ENCODE measurements around the gene COX14.
"Not testable (repeated sequence)": the region's sequence is repeated elsewhere in the genome, so short reads cannot be mapped to it uniquely, and the experiment has no call there.

The COX14 gene

GRCh38 chr12:50110127-50110761, 1.8 kb upstream of the COX14 start:
- peak; percentile 85 for DNase-seq

GRCh38 chr12:50110762-50111351, 1.2 kb upstream of the COX14 start:
- DNase-seq = peak; percentile 70

- DNase-seq = no peak
Measured at GRCh38 chr12:50111395-50111692, 692 bp upstream of the COX14 start.

DNA sequence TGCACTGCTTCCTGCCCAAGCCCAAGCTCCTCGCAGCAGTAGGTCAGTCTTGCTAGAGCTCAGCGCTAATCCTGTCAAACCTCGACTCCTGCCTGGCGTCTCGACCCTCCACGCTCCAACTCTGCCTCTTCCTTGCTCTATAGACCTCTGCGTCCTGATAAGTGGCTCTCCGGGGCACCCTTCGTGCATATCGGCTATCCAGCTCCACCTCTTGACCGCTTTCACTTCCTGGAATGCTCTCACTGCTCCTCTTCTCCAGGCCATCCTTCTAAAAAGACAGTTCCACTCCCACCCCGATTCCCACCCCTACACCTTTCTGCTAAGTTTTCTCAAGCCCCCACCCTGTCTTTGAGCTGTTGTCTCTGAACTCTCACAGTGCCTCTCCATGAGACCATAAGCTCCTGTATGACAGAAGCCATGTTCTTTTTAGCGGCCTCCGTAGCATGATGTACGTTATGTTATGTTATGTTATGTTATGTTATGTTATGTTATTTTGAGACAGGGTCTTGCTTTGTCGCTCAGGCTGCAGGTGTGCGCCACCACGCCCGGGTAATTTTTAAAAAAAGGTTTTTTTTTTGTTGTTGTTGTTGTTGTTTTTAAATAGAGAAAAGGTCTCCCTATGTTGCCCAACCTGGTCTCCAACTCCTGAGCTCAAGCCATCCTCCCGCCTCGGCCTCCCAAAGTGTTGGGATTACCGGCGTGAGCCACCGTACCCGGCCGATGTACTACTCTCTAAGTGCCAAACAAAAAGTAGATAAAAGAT, 601 bp downstream of the COX14 start:
- peak; percentile 56 for DNase-seq

GRCh38 chr12:50117057-50117622, 5.1 kb downstream of the COX14 start:
- no peak for DNase-seq

DNA sequence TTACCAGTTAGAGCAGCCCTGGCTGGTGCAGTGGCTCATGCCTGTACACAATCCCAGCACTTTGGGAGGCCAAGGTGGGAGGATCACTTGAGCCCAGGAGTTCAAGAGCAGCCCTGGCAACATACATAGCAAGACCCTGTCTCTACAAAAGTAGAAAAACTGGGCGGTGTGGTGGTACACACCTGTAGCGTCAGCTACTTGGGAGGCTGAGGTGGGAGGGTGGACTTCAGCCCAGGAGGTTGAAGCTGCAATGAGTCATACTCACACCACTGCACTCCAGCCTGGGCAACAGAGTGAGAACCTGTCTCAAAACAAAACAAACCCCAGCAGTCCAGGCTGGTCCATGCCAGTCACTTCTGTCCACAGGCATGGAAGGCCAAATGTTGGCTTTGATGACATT, 7.4 kb downstream of the COX14 start:
- no peak for DNase-seq

- DNase-seq = no peak
Measured at GRCh38 chr12:50120521-50120920, 8.5 kb downstream of the COX14 start.

DNA sequence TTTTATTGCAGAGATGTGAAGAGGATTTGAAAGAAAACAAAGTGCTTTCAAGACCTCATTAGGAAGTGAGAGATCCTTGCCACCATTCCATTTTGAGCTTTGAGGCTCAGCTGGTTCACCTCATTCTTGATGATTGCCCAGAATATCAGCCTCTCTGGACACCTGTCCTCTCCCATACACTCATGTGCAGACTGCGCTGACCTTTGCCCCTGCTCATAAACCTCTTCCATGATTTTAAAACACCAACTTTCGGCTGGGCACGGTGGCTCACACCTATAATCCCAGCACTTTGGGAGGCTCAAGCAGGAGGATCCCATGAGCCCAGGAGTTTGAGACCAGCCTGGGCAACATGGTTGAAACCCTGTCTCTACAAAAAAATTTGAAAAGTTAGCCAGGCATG, 8.9 kb downstream of the COX14 start:
- no peak for DNase-seq

DNA sequence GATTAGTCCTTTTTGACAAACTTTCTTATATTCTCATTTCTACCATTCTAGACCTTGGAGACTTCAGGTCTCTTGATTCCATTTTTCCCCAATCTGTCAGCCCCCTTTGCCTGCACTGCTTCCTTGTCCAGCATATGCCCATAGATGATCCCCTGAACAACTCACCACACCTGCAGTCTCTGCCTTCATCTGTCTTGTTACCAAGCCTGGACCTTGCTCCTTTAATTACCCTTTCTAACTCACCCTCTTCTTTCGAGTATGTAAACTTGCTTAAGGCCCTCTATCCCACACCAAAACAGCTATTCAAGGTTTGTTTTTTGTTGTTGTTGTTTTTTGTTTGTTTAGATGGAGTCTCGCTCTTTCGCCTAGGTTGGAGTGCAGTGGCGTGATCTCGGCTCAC, 9.6 kb downstream of the COX14 start:
- no peak for DNase-seq

DNA sequence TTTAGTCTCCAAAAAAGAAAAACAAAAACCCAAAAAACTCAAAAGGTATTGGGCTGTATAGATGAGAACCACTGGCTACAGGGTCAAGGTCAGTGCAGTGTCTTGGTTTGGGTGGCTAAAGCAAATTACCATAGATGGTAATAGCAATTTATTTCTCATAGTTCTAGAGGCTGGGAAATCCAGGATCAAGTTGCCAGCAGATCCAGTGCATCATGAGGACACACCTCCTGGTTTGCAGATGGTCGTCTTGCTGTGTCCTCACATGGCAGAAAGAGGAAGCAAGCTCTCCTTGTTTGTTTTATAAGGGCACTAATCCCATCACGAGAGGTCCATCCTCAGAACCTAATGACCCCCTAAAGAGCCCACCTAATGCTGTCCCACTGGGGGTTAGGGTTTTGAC, 11.2 kb downstream of the COX14 start:
- no peak for DNase-seq

GRCh38 chr12:50127546-50127945, 15.5 kb downstream of the COX14 start:
- peak; percentile 48 for DNase-seq

GRCh38 chr12:50129290-50129689, 17.3 kb downstream of the COX14 start:
- no peak for DNase-seq

GRCh38 chr12:50132505-50133135, 20.6 kb downstream of the COX14 start:
- peak; percentile 58 for DNase-seq

- no peak for DNase-seq
Measured at GRCh38 chr12:50142993-50143392, 31.0 kb downstream of the COX14 start.

GRCh38 chr12:50145439-50145838, 33.4 kb downstream of the COX14 start:
- DNase-seq = no peak

DNA sequence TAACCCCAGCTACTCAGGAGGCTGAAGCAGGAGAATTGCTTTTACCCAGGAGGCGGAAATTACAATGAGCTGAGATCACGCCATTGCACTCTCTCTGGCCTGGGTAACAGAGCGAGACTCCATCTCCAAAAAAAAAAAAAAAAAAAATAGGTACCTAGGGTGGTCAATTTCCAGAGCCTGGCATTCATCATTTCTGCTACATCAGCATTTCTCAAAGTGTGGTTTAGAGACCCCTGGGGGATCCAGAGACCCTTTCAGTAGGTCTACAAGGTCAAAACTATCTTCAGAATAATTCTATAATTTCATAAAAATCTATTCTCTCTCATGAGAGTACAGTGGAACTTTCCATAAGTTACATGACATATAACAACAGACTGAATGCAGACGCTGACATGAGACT, 35.2 kb downstream of the COX14 start:
- no peak for DNase-seq

DNA sequence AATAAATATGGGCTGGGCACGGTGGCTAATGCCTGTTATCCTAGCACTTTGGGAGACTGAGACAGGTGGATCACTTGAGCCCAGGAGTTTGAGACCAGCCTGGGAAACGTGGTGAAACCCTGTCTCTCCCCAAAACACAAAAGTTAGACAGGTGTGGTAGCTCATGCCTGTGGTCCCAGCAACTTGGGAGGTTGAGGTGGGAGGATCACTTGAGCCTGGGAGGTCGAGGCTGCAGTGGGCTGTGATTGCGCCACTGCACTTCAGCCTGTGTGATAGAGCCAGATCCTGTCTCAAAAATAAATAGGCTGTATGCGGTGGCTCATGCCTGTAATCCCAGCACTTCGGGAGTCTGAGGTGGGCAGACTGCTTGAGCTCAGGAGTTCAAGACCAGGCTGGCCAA, 36.0 kb downstream of the COX14 start:
- not testable (repeated sequence) for DNase-seq

GRCh38 chr12:50149311-50149710, 37.3 kb downstream of the COX14 start:
- DNase-seq = no peak

GRCh38 chr12:50151047-50151687, 39.1 kb downstream of the COX14 start:
- no peak for DNase-seq

- not testable (repeated sequence) for DNase-seq
Measured at GRCh38 chr12:50154947-50155346, 42.9 kb downstream of the COX14 start.

GRCh38 chr12:50156641-50157040, 44.6 kb downstream of the COX14 start:
- DNase-seq = no peak

- DNase-seq = no peak
Measured at GRCh38 chr12:50157259-50157658, 45.2 kb downstream of the COX14 start.

- no peak for DNase-seq
Measured at GRCh38 chr12:50160643-50161042, 48.6 kb downstream of the COX14 start.
